HG02571 (cell line): ENCODE data around the gene CDC42EP1.

Source experiments
- ATAC-seq: cut with Tn5 transposase; IDR thresholded peaks from one replicate; pipeline ENCODE4 v1.9.1; 2021; ENCODE audit warnings: mild to moderate bottlenecking, moderate library complexity; ENCODE audit not compliant: unreplicated experiment

CDC42EP1 gene

GRCh38 chr22:37559521-37559900 lies 769 bp upstream of the CDC42EP1 start:
- no peak for ATAC-seq

GRCh38 chr22:37560608-37561211 lies 430 bp downstream of the CDC42EP1 start:
- no peak for ATAC-seq

- ATAC-seq, result no peak
Measured at GRCh38 chr22:37561212-37562048, 1.1 kb downstream of the CDC42EP1 start.

- ATAC-seq, result no peak
Measured at GRCh38 chr22:37562049-37562875, 2.0 kb downstream of the CDC42EP1 start.

GRCh38 chr22:37563153-37564081 lies 3.1 kb downstream of the CDC42EP1 start:
- no peak for ATAC-seq

GRCh38 chr22:37564111-37564711 lies 3.9 kb downstream of the CDC42EP1 start:
- no peak for ATAC-seq

- no peak for ATAC-seq
Measured at GRCh38 chr22:37565830-37566229, 5.5 kb downstream of the CDC42EP1 start.

GRCh38 chr22:37566329-37566837 lies 6.1 kb downstream of the CDC42EP1 start:
- no peak for ATAC-seq

GRCh38 chr22:37566903-37567798 lies 6.9 kb downstream of the CDC42EP1 start:
- peak; percentile 74 for ATAC-seq

- no peak for ATAC-seq
Measured at GRCh38 chr22:37568012-37568411, 7.7 kb downstream of the CDC42EP1 start.

- ATAC-seq, result no peak
Measured at GRCh38 chr22:37568448-37569008, 8.2 kb downstream of the CDC42EP1 start.

GRCh38 chr22:37569009-37569920 lies 9.0 kb downstream of the CDC42EP1 start:
- no peak for ATAC-seq

GRCh38 chr22:37569921-37570660 lies 9.8 kb downstream of the CDC42EP1 start:
- ATAC-seq, result no peak

GRCh38 chr22:37570661-37570976 lies 10.3 kb downstream of the CDC42EP1 start:
- ATAC-seq, result no peak

GRCh38 chr22:37571258-37571991 lies 11.1 kb downstream of the CDC42EP1 start:
- no peak for ATAC-seq

GRCh38 chr22:37571992-37572373 lies 11.7 kb downstream of the CDC42EP1 start:
- no peak for ATAC-seq
